ENCODE measurements around the gene SLC35B1. TPM values are rescaled to one million over a fixed set of nuclear protein-coding genes. Genes with fewer than 3 reads are reported as not detected.
A peak's percentile ranks its signal among the peaks of the same experiment; 100 is the strongest.

The SLC35B1 gene
- total and polyA plus RNA-seq, 3 experiments from 2014 or later = 34.6 to 88.9 (median 82.8) TPM

DNA sequence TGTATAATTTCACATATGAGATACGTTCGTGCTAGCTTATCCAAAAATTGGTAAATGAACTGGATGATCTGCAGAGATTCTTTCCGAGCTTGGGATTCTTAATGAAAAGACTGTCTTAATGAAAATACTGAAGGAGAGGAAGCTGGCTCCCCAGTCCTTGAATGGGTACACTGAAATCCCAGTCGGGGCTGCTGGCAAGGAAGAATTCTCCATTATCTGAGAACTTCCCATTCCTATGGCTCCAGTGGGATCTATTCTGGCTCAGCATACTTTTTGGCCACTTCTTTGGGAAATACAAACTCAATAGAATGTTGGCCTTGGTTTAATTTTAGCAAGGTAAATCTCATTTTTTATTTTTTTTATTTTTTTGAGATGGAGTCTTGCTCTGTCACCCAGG, 23.7 kb upstream of the SLC35B1 start:
- H3K36me3 Mint-ChIP-seq = peaks cover 6 to 71% (median 12%) of the 10 kb centered on the region in 3 donors

DNA sequence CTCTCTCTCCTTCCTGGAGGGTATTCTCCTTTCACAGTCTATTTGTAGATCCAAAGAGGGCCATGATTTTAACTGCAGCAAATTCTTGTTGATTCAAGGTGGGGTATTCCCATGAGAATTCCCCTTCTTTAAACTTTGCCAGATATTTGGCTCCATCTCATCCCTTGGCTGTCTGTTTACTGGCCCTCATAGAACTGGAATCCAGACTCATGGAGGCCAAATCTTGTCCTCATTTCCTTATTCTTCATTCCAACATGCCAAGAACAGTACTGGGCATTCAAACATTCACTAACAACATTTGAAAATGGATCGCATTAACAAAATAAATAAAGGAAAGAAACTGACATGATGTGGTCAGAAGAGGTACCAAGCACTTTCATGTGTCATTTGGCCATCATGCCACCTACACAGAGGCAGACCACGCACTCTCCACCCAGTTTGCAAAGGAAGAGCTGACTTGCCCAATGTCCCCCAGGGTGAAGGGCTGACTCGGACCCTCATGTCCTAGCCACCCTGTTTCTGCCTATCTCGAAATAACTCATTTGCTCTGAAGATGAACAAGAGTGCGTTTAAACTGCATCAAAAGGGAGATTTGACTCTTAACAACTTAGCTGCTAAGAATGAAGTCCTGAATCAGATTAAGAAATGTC, 23.1 kb upstream of the SLC35B1 start:
- no peak for DNase-seq
- no peaks in the 10 kb centered on the region for H3K27me3 ChIP-seq (ENCODE audit: insufficient read depth, low read length, poor library complexity, severe bottlenecking)
- ChIA-PET CTCF (interaction anchor here (1.2 to 3.6 kb wide), 2 partner anchors 15 to 16 kb away, joined by 3 to 13 read pairs; no protein-coding TSS in a partner anchor), POLR2A (interaction anchor here (2.3 kb wide), 1 partner anchor 9 kb away, joined by 6 read pairs; no protein-coding TSS in a partner anchor)
- Mint-ChIP-seq H3K4me3 (peak overlapping the region in 1 of 7 donors; percentile 38), H3K27me3 (no peaks in the 10 kb centered on the region), H3K27ac (peak overlapping the region; percentile 37 to 95 (median 82)), H3K4me1 (peaks cover 59 to 77% (median 69%) of the 10 kb centered on the region in 3 donors), H3K36me3 (peaks cover 6 to 74% (median 12%) of the 10 kb centered on the region in 3 donors), H3K9me3 (no peaks in the 10 kb centered on the region)
- peaks cover 28% of the 10 kb centered on the region for H3K36me3 ChIP-seq (ENCODE audit: insufficient read depth, low read length)
- peak overlapping the region; percentile 8 for H3K27ac ChIP-seq (ENCODE audit: low read depth, low read length)
- H3K4me1 ChIP-seq (ENCODE audit: insufficient read depth, low read length) = peaks cover 53% of the 10 kb centered on the region
- H3K4me3 ChIP-seq (ENCODE audit: low read length) = no peak overlapping the region
- no peaks in the 10 kb centered on the region for H3K9me3 ChIP-seq (ENCODE audit: low read length)

More for the DNA sequence above, 23.7 kb upstream of the SLC35B1 start:
- H3K4me3 Mint-ChIP-seq = no peak overlapping the region
- peaks cover 26% of the 10 kb centered on the region for H3K36me3 ChIP-seq (ENCODE audit: insufficient read depth, low read length)
- peaks cover 64 to 81% (median 74%) of the 10 kb centered on the region in 3 donors for H3K4me1 Mint-ChIP-seq
- DNase-seq = no peak
- peaks cover 59% of the 10 kb centered on the region for H3K4me1 ChIP-seq (ENCODE audit: insufficient read depth, low read length)
- POLR2A ChIA-PET = no interaction called here
- peak overlapping the region; percentile 37 to 95 (median 86) for H3K27ac Mint-ChIP-seq
- no peaks in the 10 kb centered on the region for H3K9me3 Mint-ChIP-seq
- no peak overlapping the region for H3K4me3 ChIP-seq (ENCODE audit: low read length)
- CTCF ChIA-PET = interaction anchor here (1.1 to 3.6 kb wide), 3 partner anchors 15 to 21 kb away, joined by 3 to 13 read pairs (median 3); no protein-coding TSS in a partner anchor
- H3K27ac ChIP-seq (ENCODE audit: low read depth, low read length) = no peak overlapping the region
- no peaks in the 10 kb centered on the region for H3K27me3 Mint-ChIP-seq
- no peaks in the 10 kb centered on the region for H3K9me3 ChIP-seq (ENCODE audit: low read length)
- no peaks in the 10 kb centered on the region for H3K27me3 ChIP-seq (ENCODE audit: insufficient read depth, low read length, poor library complexity, severe bottlenecking)

DNA sequence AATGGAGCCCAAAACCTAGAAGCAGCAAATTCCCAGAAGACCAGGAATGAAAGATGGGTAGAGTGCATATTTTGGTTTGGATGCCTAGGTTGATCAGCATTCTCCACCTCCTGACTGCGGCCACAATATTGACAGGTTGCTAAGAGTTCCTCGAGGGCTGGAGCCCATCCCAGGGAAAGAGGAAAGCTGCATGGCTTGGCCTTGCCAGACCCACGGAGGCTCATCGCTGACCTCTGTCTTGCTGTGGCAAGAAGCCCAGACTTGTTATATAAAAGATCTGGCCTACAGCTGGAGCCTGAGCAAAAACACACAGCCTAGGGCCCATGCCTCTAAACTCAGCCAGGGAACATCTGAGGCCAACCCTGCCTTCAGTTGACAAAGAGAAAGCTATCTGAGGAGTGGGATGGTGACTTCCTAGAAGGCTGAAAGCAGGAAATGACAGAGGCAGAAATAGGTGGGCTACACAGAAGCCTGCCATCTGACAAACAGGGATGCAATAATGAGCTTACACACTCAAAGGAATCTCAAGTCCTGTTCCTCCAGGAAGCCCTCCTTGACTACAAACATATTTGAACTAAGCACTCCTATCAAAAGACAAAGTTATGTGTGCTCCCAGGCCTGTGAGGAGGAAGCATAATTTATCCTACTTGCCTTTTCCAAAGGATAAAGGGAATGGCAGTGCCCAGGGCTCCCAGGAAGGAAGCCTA, 22.5 kb upstream of the SLC35B1 start:
- no peaks in the 10 kb centered on the region for H3K27me3 ChIP-seq (ENCODE audit: insufficient read depth, low read length, poor library complexity, severe bottlenecking)
- peaks cover 47% of the 10 kb centered on the region for H3K4me1 ChIP-seq (ENCODE audit: insufficient read depth, low read length)
- H3K27ac ChIP-seq (ENCODE audit: low read depth, low read length) = peak overlapping the region; percentile 8
- H3K36me3 Mint-ChIP-seq = peaks cover 11 to 81% (median 17%) of the 10 kb centered on the region in 3 donors
- no peak for DNase-seq
- H3K27me3 Mint-ChIP-seq = no peaks in the 10 kb centered on the region
- H3K4me1 Mint-ChIP-seq = peaks cover 57 to 77% (median 67%) of the 10 kb centered on the region in 3 donors
- POLR2A ChIA-PET = interaction anchor here (2.3 kb wide), 1 partner anchor 9 kb away, joined by 6 read pairs; no protein-coding TSS in a partner anchor
- H3K27ac Mint-ChIP-seq = peak overlapping the region; percentile 37 to 95 (median 89)
- H3K9me3 Mint-ChIP-seq = no peaks in the 10 kb centered on the region
- CTCF ChIA-PET = interaction anchor here (0.8 to 3.6 kb wide), 3 partner anchors 14 to 160 kb away, joined by 3 to 13 read pairs (median 3); no protein-coding TSS in a partner anchor
- peaks cover 35% of the 10 kb centered on the region for H3K36me3 ChIP-seq (ENCODE audit: insufficient read depth, low read length)
- H3K4me3 ChIP-seq (ENCODE audit: low read length) = no peak overlapping the region
- no peaks in the 10 kb centered on the region for H3K9me3 ChIP-seq (ENCODE audit: low read length)
- no peak overlapping the region for H3K4me3 Mint-ChIP-seq

DNA sequence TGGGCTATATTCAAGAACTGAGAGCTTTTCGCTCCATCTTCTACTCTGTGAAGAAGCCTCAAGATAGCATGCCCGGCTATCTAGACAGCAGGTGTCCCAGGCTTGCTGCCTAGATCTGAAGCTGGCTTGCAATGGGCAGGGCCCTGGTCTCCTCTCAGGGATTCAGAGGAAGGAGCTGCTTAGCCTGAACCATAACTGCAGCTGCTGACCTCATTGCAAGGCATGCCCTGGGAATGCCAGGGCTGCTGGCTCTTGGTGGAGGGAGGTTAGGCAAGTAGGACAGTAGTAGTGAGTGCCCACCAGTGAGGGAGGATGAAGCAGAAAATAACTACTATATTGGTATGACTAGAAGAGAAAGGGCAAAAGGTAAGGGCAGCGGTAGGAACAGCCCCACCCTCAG, 21.3 kb upstream of the SLC35B1 start:
- Mint-ChIP-seq H3K4me1 (peaks cover 63 to 81% (median 70%) of the 10 kb centered on the region in 3 donors), H3K36me3 (peaks cover 16 to 86% (median 19%) of the 10 kb centered on the region in 3 donors), H3K27me3 (no peaks in the 10 kb centered on the region), H3K4me3 (peak overlapping the region in 3 of 7 donors; percentile 8 to 87 (median 51)), H3K27ac (peak overlapping the region; percentile 12 to 95 (median 88)), H3K9me3 (no peaks in the 10 kb centered on the region)
- Histone ChIP-seq H3K27me3 (ENCODE audit: insufficient read depth, low read length, poor library complexity, severe bottlenecking) (no peaks in the 10 kb centered on the region), H3K4me3 (ENCODE audit: low read length) (no peak overlapping the region), H3K4me1 (ENCODE audit: insufficient read depth, low read length) (peaks cover 40% of the 10 kb centered on the region), H3K27ac (ENCODE audit: low read depth, low read length) (no peak overlapping the region), H3K9me3 (ENCODE audit: low read length) (no peaks in the 10 kb centered on the region), H3K36me3 (ENCODE audit: insufficient read depth, low read length) (peaks cover 39% of the 10 kb centered on the region)
- ChIA-PET POLR2A (interaction anchor here (0.6 to 2.3 kb wide), 2 partner anchors 10 to 63 kb away, joined by 3 to 6 read pairs; no protein-coding TSS in a partner anchor), CTCF (interaction anchor here (0.8 to 5.5 kb wide), 3 partner anchors 14 to 159 kb away, joined by 3 to 22 read pairs (median 3); partner anchors contain the start of gene FAM117A)
- DNase-seq = no peak

DNA sequence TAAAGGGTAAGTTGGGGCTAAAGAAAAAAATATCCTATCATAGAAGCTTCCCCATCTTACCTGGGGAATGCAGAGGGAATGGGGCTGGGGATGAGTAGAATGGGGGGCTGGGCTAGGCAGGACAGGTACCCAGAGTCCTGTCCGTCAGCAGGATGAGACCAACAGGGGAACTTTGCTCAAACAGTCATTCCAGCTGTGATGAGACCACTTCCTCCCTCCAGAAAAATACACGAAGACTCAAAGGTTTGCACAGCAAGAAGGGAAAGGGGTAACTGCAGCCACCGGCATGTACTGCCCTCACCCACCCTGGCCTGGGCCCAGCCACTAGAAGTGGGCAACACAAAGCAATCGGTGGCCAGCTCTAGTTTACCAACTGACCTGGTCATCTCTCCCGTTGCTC, 20.7 kb upstream of the SLC35B1 start:
- no peak for DNase-seq
- H3K9me3 Mint-ChIP-seq = no peaks in the 10 kb centered on the region
- peaks cover 69 to 88% (median 76%) of the 10 kb centered on the region in 3 donors for H3K4me1 Mint-ChIP-seq
- H3K4me3 Mint-ChIP-seq = peak overlapping the region in 4 of 7 donors; percentile 32 to 87 (median 46)
- Histone ChIP-seq H3K27me3 (ENCODE audit: insufficient read depth, low read length, poor library complexity, severe bottlenecking) (no peaks in the 10 kb centered on the region), H3K36me3 (ENCODE audit: insufficient read depth, low read length) (peaks cover 45% of the 10 kb centered on the region), H3K9me3 (ENCODE audit: low read length) (no peaks in the 10 kb centered on the region), H3K4me1 (ENCODE audit: insufficient read depth, low read length) (peaks cover 43% of the 10 kb centered on the region), H3K27ac (ENCODE audit: low read depth, low read length) (no peak overlapping the region), H3K4me3 (ENCODE audit: low read length) (no peak overlapping the region)
- peak overlapping the region; percentile 12 to 95 (median 87) for H3K27ac Mint-ChIP-seq
- POLR2A ChIA-PET = interaction anchor here (2.3 kb wide), 1 partner anchor 11 kb away, joined by 6 read pairs; no protein-coding TSS in a partner anchor
- H3K36me3 Mint-ChIP-seq = peaks cover 16 to 90% (median 21%) of the 10 kb centered on the region in 3 donors
- no peaks in the 10 kb centered on the region for H3K27me3 Mint-ChIP-seq
- CTCF ChIA-PET = interaction anchor here (1.0 to 5.5 kb wide), 2 partner anchors 13 to 35 kb away, joined by 3 to 22 read pairs; partner anchors contain the start of gene FAM117A

DNA sequence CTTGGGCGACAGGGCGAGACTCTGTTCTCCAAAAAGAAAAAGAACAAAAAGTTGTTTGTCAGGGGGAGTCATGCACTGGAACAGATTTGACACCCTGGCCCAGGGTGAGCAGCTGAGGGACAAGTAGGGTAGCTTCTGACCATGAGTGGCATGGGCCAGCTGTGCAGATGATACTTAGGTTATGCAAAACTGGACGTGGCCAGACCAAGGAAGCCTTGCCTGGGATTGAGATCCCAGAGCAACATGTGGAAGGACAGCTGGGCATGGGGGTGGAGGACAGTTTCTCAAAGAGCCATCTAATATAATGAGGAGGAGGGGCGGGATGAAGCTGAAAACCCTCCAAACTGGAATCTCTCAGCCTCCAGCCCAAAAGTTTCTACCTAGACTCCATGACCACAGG, 19.6 kb upstream of the SLC35B1 start:
- DNase-seq = no peak
- H3K4me1 ChIP-seq (ENCODE audit: insufficient read depth, low read length) = peaks cover 44% of the 10 kb centered on the region

DNA sequence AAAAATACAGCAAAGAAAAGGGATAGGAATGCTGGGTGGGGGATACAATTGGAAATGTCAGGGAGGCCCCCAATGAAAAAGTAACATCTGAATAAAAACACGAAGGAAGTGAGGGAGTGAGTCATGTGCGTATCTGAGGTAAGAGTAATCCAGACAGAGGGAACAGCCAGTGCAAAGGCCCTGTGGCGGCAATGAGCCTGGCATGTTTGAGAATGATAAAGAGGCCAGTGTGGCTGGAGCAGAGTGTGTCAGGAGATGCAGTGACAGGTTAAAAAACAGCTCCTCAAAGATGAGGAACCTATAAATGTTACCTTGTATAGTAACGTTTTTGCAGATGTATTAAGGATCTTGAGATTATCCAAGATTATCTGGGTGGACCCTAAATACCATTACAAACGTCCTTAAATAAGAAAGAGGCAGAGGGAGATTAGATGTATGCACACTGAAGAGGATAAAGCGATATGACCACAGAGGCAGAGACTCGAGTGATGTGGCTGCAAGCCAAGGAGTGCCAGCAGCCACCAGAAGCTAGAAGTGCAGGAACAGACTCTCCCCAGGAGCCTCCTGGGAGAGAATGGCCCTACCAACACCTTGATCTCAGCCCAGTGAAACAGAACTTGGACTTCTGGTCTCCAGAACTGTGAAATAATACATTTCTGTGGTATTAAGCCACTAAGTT, 17.8 kb upstream of the SLC35B1 start:
- Mint-ChIP-seq H3K27me3 (no peaks in the 10 kb centered on the region), H3K9me3 (no peaks in the 10 kb centered on the region), H3K4me1 (peaks cover 54 to 83% (median 60%) of the 10 kb centered on the region in 3 donors), H3K27ac (peak overlapping the region; percentile 32 to 93 (median 62)), H3K36me3 (peaks cover 15 to 92% (median 16%) of the 10 kb centered on the region in 3 donors), H3K4me3 (no peak overlapping the region)
- no peak overlapping the region for H3K27ac ChIP-seq (ENCODE audit: low read depth, low read length)
- peaks cover 42% of the 10 kb centered on the region for H3K4me1 ChIP-seq (ENCODE audit: insufficient read depth, low read length)
- ChIA-PET POLR2A (no interaction called here), CTCF (interaction anchor here (5.5 kb wide), 1 partner anchor 10 kb away, joined by 22 read pairs; no protein-coding TSS in a partner anchor)
- H3K9me3 ChIP-seq (ENCODE audit: low read length) = no peaks in the 10 kb centered on the region
- H3K4me3 ChIP-seq (ENCODE audit: low read length) = no peak overlapping the region
- peaks cover 59% of the 10 kb centered on the region for H3K36me3 ChIP-seq (ENCODE audit: insufficient read depth, low read length)
- no peaks in the 10 kb centered on the region for H3K27me3 ChIP-seq (ENCODE audit: insufficient read depth, low read length, poor library complexity, severe bottlenecking)
- DNase-seq = no peak

More for the DNA sequence above, 19.6 kb upstream of the SLC35B1 start:
- H3K27me3 ChIP-seq (ENCODE audit: insufficient read depth, low read length, poor library complexity, severe bottlenecking) = no peaks in the 10 kb centered on the region
- peak overlapping the region in 2 of 7 donors; percentile 20 to 54 for H3K4me3 Mint-ChIP-seq
- POLR2A ChIA-PET = no interaction called here
- peaks cover 16 to 91% (median 17%) of the 10 kb centered on the region in 3 donors for H3K36me3 Mint-ChIP-seq
- H3K4me3 ChIP-seq (ENCODE audit: low read length) = no peak overlapping the region
- CTCF ChIA-PET = interaction anchor here (0.8 to 5.5 kb wide), 4 partner anchors 12 to 73 kb away, joined by 3 to 22 read pairs (median 4); no protein-coding TSS in a partner anchor
- peaks cover 65 to 88% (median 66%) of the 10 kb centered on the region in 3 donors for H3K4me1 Mint-ChIP-seq
- no peaks in the 10 kb centered on the region for H3K27me3 Mint-ChIP-seq
- H3K9me3 Mint-ChIP-seq = no peaks in the 10 kb centered on the region
- no peaks in the 10 kb centered on the region for H3K9me3 ChIP-seq (ENCODE audit: low read length)
- no peak overlapping the region for H3K27ac ChIP-seq (ENCODE audit: low read depth, low read length)
- H3K36me3 ChIP-seq (ENCODE audit: insufficient read depth, low read length) = peaks cover 49% of the 10 kb centered on the region
- peak overlapping the region in 6 of 8 donors; percentile 69 to 94 (median 84) for H3K27ac Mint-ChIP-seq

All from CD8-positive, alpha-beta memory T cell (primary cell).